ENCODE results near the gene ABCC1.

Gene ABCC1

DNA sequence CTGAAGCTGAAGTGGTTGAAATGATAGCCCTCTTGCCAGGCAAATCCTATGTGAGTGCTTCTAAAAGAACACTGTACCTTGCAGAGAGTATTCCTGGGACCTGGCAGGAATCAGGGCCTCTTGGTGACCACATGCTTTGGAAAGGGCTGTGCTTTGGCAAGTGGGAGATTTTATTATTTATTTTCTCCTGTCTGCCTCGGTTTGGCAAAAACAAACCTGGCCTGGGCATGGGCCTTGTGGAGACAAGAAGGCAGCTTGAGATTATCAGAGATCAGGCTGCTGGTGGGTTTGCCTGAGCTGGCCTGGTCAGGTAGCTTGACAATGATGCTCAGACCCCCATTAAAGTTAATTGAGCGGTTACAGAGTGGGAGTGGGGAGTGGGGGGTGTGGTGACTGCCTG lies 24.6 kb downstream of the ABCC1 start:
- TF ChIP-seq, protein P1, sequence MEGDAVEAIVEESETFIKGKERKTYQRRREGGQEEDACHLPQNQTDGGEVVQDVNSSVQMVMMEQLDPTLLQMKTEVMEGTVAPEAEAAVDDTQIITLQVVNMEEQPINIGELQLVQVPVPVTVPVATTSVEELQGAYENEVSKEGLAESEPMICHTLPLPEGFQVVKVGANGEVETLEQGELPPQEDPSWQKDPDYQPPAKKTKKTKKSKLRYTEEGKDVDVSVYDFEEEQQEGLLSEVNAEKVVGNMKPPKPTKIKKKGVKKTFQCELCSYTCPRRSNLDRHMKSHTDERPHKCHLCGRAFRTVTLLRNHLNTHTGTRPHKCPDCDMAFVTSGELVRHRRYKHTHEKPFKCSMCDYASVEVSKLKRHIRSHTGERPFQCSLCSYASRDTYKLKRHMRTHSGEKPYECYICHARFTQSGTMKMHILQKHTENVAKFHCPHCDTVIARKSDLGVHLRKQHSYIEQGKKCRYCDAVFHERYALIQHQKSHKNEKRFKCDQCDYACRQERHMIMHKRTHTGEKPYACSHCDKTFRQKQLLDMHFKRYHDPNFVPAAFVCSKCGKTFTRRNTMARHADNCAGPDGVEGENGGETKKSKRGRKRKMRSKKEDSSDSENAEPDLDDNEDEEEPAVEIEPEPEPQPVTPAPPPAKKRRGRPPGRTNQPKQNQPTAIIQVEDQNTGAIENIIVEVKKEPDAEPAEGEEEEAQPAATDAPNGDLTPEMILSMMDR (conservative IDR thresholded peaks at IDR 0.05; ENCODE audit: low read depth, low read length): no peak
- no peak overlapping the region for H2AFZ ChIP-seq (ENCODE audit: low read depth)
- H3K79me2 ChIP-seq (ENCODE audit: insufficient read depth, low read depth): peaks cover 93% of the 10 kb centered on the region
- H3K27ac ChIP-seq: no peak overlapping the region
- no peak overlapping the region for H3K4me2 ChIP-seq
- no peaks in the 10 kb centered on the region for H3K4me1 ChIP-seq (ENCODE audit: low read depth, poor library complexity, severe bottlenecking)
- peaks cover 15% of the 10 kb centered on the region; the same call in 1 of the 2 replicates for H3K36me3 ChIP-seq (ENCODE audit: insufficient read depth)
- no peaks in the 10 kb centered on the region for H4K20me1 ChIP-seq (ENCODE audit: insufficient read depth)
- H3K27me3 ChIP-seq (ENCODE audit: insufficient read depth, low read depth): no peaks in the 10 kb centered on the region
- no peak overlapping the region for H3K4me3 ChIP-seq (IDR thresholded peaks at IDR 0.05; ENCODE audit: insufficient read depth, low read depth, low read length)
- H3K9ac ChIP-seq: no peak overlapping the region

DNA sequence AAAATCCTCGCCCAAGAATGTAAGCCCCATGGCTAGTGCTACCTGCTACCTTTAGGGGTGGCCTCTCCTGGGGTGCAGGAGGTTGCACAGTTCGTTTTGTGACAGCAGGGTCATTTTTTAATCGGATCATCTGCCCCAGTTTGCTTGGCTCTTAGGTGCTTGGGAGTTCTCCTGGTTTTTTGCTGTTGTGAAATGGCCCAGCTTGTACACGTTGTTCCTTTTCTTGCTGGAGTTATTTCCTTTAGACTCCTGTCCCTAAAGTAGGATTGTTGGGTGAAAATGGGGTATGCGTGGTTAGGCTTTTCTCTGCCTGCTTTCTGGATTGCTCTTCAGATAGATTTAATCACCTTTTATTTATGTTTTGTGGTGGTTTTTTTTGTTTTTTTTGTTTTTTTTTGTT lies 25.8 kb downstream of the ABCC1 start:
- no peak overlapping the region for H3K4me3 ChIP-seq (IDR thresholded peaks at IDR 0.05; ENCODE audit: insufficient read depth, low read depth, low read length)
- H3K27me3 ChIP-seq (ENCODE audit: insufficient read depth, low read depth): no peaks in the 10 kb centered on the region
- TF ChIP-seq, protein P1 (conservative IDR thresholded peaks at IDR 0.05; ENCODE audit: low read depth, low read length): no peak
- H3K4me2 ChIP-seq: no peak overlapping the region
- peaks cover 15% of the 10 kb centered on the region; the same call in 1 of the 2 replicates for H3K36me3 ChIP-seq (ENCODE audit: insufficient read depth)
- H3K4me1 ChIP-seq (ENCODE audit: low read depth, poor library complexity, severe bottlenecking): no peaks in the 10 kb centered on the region
- H3K79me2 ChIP-seq (ENCODE audit: insufficient read depth, low read depth): peaks cover 91% of the 10 kb centered on the region
- H3K27ac ChIP-seq: no peak overlapping the region
- no peak overlapping the region for H2AFZ ChIP-seq (ENCODE audit: low read depth)
- H3K9ac ChIP-seq: no peak overlapping the region
- H4K20me1 ChIP-seq (ENCODE audit: insufficient read depth): peaks cover 3% of the 10 kb centered on the region; the same call in 1 of the 2 replicates

DNA sequence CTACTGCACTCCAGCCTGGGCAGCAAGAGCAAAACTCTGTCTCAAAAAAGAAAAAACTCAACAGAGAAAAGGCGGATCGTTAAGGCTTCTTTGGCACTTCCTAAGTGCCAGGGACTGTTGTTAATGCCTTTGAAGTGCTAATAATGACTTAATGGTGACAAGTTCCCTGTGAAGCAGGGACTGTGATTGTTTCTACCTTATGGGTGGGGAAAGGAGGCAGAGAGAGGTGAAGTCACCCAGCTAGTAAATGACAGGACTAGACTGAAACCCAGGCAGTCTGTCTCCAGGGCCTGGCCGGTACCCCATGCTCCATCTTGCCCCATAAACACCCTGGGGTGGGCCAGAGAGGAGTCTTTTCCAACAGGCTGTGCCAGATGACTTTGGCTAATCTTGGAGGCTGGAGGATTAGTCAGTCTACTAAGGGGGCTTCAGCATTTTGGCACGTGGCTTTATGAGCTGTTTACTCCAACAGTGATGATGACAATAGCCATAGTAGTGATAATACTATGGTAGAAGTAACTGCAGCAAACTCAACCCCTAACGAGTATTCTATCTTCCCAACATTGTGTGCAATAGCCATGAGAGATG lies 26.9 kb downstream of the ABCC1 start:
- H3K4me2 ChIP-seq: no peak overlapping the region
- TF ChIP-seq, protein P1 (conservative IDR thresholded peaks at IDR 0.05; ENCODE audit: low read depth, low read length): no peak

DNA sequence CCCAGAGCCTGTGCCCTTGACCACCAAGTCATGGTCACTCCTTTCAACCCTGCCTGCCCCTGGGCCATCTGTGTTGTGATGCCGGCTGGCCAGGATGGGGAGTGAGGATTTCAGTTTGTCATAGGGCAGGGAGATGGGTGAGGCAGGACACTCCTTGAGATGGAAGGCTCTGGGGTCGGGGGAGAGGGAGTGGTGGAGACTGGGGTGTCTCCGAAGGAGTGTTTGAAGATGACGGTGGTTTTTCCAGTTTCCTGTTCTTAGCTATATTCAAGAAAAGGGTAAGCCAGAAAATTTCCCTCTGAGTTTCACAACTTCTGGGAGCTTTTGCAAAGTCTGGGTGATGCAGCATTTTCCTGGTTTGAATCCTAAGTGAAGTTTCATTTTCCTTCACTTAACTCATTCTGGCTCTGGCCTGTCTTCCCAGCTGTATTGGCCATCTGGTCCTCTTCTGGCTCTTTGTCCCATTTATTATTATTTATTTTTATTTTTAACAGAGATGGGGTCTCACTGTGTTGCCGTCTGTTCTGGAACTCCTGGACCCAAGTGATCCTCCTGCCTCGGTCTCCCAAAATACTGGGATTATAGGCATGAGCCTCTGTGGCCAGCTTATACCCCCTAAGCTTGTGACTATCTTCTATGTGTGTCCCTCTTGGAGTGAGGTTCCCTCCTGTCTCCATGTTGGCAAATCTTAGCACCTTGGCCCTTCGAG lies 27.7 kb downstream of the ABCC1 start:
- H2AFZ ChIP-seq (ENCODE audit: low read depth): no peak overlapping the region
- no peak overlapping the region for H3K4me3 ChIP-seq (IDR thresholded peaks at IDR 0.05; ENCODE audit: insufficient read depth, low read depth, low read length)

More for the DNA sequence above, 26.9 kb downstream of the ABCC1 start:
- Histone ChIP-seq H3K27me3 (ENCODE audit: insufficient read depth, low read depth) (no peaks in the 10 kb centered on the region), H3K79me2 (ENCODE audit: insufficient read depth, low read depth) (peaks cover 92% of the 10 kb centered on the region), H3K27ac (no peak overlapping the region), H2AFZ (ENCODE audit: low read depth) (no peak overlapping the region), H3K4me1 (ENCODE audit: low read depth, poor library complexity, severe bottlenecking) (no peaks in the 10 kb centered on the region), H3K4me3 (IDR thresholded peaks at IDR 0.05; ENCODE audit: insufficient read depth, low read depth, low read length) (no peak overlapping the region), H4K20me1 (ENCODE audit: insufficient read depth) (peaks cover 3% of the 10 kb centered on the region; the same call in 1 of the 2 replicates), H3K36me3 (ENCODE audit: insufficient read depth) (peaks cover 15% of the 10 kb centered on the region; the same call in 1 of the 2 replicates), H3K9ac (no peak overlapping the region)

More for the DNA sequence above, 27.7 kb downstream of the ABCC1 start:
- Histone ChIP-seq H3K36me3 (ENCODE audit: insufficient read depth) (peaks cover 13% of the 10 kb centered on the region; the same call in 1 of the 2 replicates), H3K9ac (no peak overlapping the region), H4K20me1 (ENCODE audit: insufficient read depth) (peaks cover 3% of the 10 kb centered on the region; the same call in 1 of the 2 replicates), H3K27me3 (ENCODE audit: insufficient read depth, low read depth) (no peaks in the 10 kb centered on the region), H3K27ac (no peak overlapping the region), H3K79me2 (ENCODE audit: insufficient read depth, low read depth) (peaks cover 92% of the 10 kb centered on the region), H3K4me2 (no peak overlapping the region), H3K4me1 (ENCODE audit: low read depth, poor library complexity, severe bottlenecking) (no peaks in the 10 kb centered on the region)
- TF ChIP-seq, protein P1 (conservative IDR thresholded peaks at IDR 0.05; ENCODE audit: low read depth, low read length): no peak
